H54 (cell line): ENCODE results near the gene POU2F3.

Source experiments
- DNase-seq: peaks from one replicate; pipeline ENCODE4 v3.0.0; 2011; ENCODE audit warnings: low spot score, mixed read lengths; ENCODE audit not compliant: insufficient read length
- FAIRE-seq: peaks from 3 replicates; lab custom pipeline; 2011; peaks lifted over from hg19 to GRCh38; lab: Jason Lieb, UNC
- POLR2A ChIP-seq: IDR thresholded peaks from 2 replicates; pipeline ENCODE4 v1.6.1; 2011; ENCODE audit warnings: low read depth, mild to moderate bottlenecking, low read length

Gene POU2F3

DNA sequence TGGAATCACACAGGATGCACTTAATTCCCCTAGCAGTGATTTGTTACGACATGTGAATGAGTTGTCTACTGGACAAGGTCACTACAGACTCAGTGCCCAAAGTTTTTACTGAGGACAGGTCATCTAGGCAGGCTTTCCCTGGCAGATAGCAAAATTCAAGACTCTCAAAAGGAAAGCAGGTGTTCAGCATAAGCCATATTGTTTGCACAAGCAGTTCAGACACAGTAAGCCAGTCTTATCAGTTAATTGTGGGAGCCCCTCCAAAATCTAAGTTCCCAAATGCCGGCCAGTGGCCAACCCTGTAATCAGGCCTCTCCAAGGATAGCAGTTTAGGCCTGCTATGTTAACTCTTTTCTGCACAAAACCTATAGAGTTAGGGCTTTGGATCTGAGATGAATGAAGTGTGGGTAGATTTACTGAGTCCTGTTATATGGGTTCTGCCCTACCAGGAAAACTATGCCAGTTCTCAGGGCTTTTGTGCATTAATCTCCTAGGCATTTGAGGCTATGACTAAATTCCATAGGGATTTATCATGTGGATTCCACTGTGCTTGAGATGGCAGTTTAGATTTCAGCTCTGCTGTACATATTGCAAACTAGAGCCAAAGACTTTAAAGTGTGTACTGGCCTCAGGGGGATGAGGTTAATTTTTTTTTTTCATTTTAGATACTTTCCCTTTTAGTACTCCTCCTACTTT, 91.5 kb downstream of the POU2F3 start:
- DNase-seq (peak; percentile 58), FAIRE-seq (peak; percentile 89)
- TF ChIP-seq POLR2A: no peak

DNA sequence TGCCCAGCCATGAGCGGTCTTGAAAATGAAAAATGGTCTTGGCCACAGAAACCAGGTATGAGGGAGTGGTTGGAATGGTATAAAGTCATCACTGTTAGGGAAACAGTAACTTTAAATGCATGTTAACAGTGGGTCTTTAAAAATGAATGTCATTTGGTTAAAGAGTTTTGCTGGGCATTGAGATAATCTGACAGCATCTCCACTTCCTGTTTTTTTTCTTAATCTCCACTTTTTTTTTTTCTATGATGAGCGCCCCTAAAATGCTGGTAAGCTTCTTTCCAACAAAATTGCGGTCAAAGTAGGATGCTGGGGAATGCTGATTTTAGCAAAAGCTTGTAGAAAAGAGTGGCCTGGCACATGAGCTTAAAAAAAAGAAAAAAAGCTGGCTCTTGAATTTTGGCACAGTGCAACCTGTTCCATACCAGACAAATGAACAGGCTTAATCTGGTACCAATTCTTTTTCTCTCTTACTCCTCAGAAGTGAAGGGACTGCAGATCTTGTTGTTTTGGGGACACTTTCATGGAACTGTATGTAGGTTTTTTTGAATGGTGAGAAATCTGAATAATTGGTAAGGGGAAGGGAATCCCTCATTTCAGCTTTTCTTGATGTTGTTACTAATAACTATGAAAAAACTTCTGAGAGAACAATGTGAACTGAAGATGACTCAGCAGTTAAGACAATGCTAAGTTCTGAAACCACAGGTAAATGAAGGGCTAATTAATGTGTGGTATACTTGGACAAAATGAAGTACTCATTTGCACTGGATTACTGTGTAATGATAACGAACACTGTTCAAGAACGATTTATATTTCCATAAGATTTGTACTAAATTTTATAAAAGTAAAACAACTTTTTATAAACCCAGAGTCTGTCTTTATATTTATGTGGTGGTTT, 93.1 kb downstream of the POU2F3 start:
- FAIRE-seq: no peak
- DNase-seq: no peak
- TF ChIP-seq POLR2A: no peak

DNA sequence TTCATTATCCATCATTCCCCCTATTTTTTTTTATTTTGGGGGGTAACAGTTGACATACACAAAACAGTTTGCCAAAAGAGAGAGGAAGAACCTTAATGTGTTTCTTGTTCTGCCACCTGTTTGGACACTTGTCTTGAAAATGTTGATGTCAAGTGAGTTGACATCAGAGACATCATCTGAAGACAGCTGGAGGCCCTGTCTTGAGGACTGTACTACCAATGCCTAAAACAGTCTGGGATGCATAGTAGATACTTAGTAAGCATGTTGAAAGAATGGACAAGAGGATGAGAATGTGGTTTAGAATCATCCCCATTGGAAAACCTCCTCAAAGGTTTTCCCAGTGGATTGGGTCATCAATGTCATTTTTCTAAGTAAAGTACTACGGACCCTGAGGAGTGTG, 93.9 kb downstream of the POU2F3 start:
- no peak for TF ChIP-seq POLR2A
- FAIRE-seq: no peak

DNA sequence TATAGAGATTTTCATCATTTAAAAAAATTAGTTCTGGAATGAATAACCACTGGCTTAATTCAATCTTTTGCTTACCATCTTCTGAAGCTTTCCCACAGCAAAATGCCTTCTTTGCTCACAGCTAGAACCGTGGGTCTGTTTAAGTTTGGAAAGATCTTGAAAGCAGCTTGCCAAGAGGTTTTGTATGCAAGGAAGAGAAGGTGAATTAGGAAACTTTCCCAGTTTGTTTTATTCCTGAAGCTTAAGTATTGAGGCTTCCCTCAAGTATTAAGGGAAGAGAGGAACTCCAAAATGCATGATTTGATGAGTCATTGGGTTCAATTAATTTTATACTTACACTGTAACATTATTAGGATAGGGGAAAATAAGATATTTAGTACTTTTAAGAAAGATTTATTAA, 94.4 kb downstream of the POU2F3 start:
- TF ChIP-seq POLR2A: no peak
- FAIRE-seq (no peak), DNase-seq (no peak)

More for the DNA sequence above, 93.9 kb downstream of the POU2F3 start:
- no peak for DNase-seq

DNA sequence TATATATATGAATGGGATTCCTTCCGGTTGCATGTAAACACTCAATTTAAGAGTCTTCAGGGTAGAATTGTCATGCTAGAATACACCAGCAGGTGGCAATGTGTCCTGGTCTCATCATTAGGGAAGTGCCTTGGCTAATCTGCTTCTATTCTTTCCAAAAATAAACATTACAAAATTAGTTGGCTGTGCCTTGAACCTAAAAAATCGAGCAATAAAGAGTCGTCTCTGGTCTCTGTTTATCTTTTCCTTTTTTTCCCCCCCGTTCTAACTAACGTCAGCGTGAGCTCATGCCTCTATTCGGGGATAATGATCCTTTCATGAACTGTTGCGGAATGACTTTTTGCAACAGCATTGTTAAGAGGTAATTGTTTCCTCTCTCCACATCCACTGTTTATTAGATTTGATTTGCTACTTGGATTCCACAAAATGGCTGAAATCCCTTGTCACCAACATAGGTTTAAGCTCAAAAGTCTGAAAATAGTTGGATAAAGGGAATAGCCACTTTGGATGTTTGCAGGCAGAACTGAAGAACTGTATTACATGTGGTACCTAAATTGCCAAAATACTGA, 95.0 kb downstream of the POU2F3 start:
- peak; percentile 23 for DNase-seq
- TF ChIP-seq POLR2A: no peak
- FAIRE-seq: no peak

DNA sequence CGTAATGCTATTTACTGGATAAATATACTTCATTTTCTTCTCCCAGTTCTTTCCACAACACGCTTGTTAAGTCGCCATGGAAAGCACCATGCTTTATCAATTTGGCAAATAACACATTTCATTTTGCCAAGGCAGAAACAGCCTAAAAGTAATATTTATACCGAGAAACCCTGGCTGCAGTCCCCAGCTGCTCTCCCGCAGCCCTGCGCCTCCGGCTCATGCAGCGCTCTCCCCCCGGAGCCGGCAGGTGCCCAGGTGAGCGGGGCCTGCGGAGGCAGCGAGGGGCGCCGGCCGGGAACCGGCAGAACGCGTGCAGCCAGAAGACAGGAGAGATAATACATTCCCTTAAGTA, 95.6 kb downstream of the POU2F3 start:
- DNase-seq (no peak), FAIRE-seq (no peak)
- TF ChIP-seq POLR2A: no peak

DNA sequence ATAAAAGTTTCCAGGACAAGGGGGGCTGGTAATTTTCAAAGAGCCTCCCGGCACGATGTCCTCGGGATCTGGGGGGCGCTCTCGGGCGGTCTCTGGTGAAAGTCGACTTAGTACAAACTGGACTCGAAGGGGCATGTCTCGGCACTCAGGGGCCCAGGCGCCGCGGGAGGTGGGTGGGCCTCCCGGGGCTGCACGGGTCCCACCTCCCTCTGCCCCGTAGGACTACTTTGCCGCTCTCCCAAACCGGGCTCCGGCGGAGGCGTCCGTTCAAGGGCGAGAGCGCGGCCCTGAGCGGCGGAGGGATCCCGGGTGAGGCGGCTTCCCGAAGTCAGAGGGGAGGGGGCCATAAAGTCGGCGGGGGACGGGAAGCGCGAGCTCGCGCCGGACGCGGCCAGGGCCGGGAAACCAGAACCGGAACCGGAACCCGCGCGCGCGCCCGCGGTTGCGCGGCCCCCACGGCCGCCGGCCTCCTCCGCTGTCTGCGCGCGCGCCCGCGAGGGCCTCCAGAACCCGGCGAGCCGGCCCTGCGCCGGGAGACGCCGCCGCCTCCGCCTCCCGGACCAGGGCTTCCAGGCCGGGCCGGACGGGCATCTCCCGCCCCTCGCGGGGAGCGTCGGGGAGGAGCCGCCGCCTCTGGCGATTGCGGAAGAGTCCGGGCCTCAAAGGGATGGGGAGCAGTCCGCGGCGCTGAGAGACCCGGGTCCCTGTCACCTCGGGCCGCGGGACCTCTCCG, 96.1 kb downstream of the POU2F3 start, which contains the start of gene ARHGEF12:
TSS of gene ARHGEF12 (plus strand) at position 506 of the 733 bp plus-strand sequence. CDS start 831 bp downstream, outside the sequence.
- peak; percentile 30 for TF ChIP-seq POLR2A
- FAIRE-seq (no peak), DNase-seq (peak; percentile 57)

DNA sequence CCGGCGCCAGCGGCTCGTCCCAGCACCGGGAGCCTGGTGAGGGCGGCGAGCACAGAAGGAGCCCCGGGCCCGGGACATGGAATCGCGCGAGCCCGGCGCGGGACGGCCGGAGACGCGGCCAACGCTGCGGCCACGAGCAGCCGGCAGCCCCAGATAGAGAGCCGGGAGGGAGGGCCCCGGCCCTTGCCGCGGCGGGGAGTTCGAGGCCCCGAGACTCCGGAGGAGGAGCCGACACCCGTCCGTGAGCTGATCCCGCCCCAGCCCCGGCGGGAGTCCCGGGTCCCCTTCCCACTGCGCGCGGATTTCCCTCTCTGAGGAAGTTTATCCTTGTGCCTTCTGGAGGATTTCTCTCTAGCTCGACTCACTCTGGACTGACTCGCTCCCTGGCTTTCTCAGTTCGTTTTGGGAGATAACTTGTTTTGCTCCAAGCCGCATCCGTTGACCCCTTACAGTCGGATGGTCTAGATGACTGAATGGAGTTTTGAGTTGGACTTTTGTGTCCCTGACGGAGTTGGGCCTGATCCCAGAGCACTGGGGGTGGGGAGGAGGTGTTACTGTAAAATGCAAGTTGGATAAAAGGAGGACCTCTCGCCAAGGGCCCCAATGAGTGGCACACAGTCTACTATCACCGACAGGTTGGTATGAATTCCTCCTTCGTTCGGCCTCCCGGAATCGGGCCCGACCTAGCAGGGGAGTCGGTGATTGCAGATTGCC, 96.9 kb downstream of the POU2F3 start:
- no peak for FAIRE-seq
- no peak for TF ChIP-seq POLR2A
- peak; percentile 19 for DNase-seq

DNA sequence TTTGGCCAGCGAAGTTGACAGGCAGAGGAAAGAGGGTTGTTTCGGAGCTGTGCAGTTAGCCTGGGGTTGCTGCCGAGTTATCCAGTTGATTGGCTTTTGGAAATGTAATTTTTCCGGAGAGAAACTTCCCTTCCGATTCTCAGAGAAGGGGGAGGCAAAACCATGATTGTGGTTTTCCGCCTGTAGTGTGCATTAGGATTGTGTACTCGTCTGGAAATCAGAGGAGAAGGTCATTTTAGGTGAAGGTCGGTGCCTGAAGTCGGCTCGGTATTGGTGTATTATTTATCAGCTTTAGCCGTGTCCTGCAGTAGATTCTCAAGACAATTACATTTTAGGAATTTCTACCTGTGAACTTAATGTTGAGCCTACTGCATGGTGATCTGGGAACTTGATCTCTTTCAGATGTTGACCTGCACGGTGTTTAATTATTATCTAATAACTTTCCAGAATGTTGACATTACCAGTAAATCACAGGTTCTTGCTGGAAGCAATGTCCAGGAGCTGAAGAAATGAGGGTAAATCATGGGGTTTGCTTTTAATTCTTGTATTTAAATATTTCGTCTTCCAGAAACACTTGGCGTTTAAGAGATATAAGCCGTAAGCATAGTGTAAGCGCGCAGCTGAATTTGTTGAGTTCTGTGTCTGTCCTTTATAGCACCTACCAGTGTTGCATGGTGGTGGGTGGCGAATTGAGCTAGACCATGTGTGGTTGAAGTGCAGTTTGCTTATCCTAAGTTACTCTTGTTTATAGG, 97.6 kb downstream of the POU2F3 start:
- FAIRE-seq (peak; percentile 41), DNase-seq (no peak)
- no peak for TF ChIP-seq POLR2A

DNA sequence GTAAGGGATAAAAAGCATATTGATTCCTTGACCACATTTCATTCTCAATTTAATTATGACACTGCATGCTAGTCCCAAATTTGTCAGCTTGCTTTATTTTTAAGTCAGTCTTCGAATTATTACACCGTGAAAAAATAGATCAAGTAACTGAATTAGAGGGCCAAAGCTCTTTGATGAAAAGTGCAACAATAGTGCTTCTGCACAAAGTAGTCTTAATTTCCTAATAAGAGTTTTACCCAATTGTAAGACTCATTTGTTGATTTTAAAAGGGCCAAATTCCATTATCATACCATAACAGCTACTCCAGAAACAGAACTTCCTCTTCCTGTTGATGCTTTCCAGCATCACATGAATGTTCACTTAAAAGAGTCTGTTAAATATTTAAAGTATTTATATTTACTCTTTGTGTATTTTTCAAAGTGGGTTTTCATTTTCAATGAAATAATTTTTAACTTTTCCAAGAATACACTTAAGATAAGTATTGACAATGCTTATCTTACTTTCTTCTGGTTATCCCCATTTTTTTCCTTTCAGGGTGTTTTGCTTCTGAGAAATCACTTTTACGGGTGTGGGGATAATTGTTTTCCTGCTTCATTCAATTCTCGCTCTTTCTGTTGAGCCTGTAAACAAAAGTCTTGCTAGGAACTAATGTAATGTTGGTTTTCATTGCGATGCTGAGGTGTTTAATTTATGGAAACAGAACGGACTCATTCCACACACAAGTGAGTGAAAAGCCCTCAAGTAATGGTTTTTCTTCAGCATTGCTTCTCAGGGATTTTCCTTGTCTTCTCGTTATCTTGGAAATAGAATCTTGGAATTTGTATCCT, 98.4 kb downstream of the POU2F3 start:
- DNase-seq (no peak), FAIRE-seq (no peak)
- TF ChIP-seq POLR2A: no peak

DNA sequence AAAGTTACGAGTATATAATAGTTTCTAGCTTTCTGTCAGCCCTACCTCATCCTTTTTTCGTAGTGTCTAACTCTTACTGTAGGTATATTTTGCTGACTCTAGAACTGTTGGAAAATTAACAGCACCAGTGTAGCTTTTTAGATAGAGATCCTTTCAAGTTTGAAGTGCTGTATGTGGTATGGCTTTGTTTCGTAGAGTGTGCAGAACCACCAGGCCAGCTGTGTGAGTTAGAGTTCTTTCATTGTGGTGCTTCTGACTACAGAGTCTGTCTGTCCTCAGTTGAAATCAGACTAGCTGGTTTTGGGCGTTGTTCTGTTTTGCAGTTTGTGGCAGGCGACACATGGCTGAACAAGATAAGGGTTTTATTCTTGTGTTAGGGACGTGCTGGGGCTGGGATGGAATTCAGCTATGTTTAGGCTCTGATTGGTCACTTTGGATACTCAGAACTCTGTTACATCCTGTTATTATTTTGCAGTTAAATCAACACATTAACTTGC, 99.5 kb downstream of the POU2F3 start:
- DNase-seq: no peak
- FAIRE-seq: peak; percentile 61
- no peak for TF ChIP-seq POLR2A
